Neural cell (in vitro differentiated cells): ENCODE results near the gene CABP4. TPM values are rescaled to one million over a fixed set of nuclear protein-coding genes. Genes with fewer than 3 reads are reported as not detected.

Experiments
- H2AFZ ChIP-seq: fragments of 200-600, 300-800 bp; sonication (generic), shearing (Covaris generic); 2 replicates; pipeline ENCODE4 v1.6.0; 2014; ENCODE audit warnings: low read depth, mild to moderate bottlenecking, antibody characterized with exemption, low read length, moderate library complexity
- H3F3A ChIP-seq: fragments of 200-600 bp; shearing (Covaris generic); 2 replicates; pipeline ENCODE4 v1.6.1; 2016; ENCODE audit warnings: mild to moderate bottlenecking, moderate library complexity, mixed read lengths, antibody characterized with exemption, low read length; ENCODE audit not compliant: insufficient read depth, poor library complexity, severe bottlenecking
- H3K27ac ChIP-seq: fragments of 200-600, 300-800 bp; sonication (generic), shearing (Covaris generic); 2 replicates; pipeline ENCODE4 v1.5.1; 2014; ENCODE audit warnings: mild to moderate bottlenecking, low read length, moderate library complexity
- H3K27me3 ChIP-seq: fragments of 300-800, 200-600 bp; sonication (generic), shearing (Covaris generic); 2 replicates; pipeline ENCODE4 v1.6.0; 2014; ENCODE audit warnings: mild to moderate bottlenecking, low read depth, low read length, moderate library complexity; ENCODE audit not compliant: insufficient read depth
- H3K36me3 ChIP-seq: fragments of 300-800, 200-600 bp; sonication (generic), shearing (Covaris generic); 2 replicates; pipeline ENCODE4 v1.5.1; 2014; ENCODE audit warnings: mild to moderate bottlenecking, antibody characterized with exemption, low read length, moderate library complexity; ENCODE audit not compliant: insufficient read depth
- H3K4me2 ChIP-seq: fragments of 300-800, 200-600 bp; sonication (generic), shearing (Covaris generic); 2 replicates; pipeline ENCODE4 v1.6.0; 2014; ENCODE audit warnings: mild to moderate bottlenecking, low read length
- H3K4me3 ChIP-seq: fragments of 300-800, 200-600 bp; sonication (generic), shearing (Covaris generic); 2 replicates; pipeline ENCODE4 v1.5.1; 2014; ENCODE audit warnings: mild to moderate bottlenecking, low read length, moderate library complexity
- H3K79me2 ChIP-seq: fragments of 200-600 bp; shearing (Covaris generic); replicated peaks from 2 replicates; pipeline ENCODE4 v1.6.0; 2014; ENCODE audit warnings: mild to moderate bottlenecking, low read length, moderate library complexity; ENCODE audit not compliant: insufficient read depth
- H3K9ac ChIP-seq: fragments of 300-800, 200-600 bp; sonication (generic), shearing (Covaris generic); 2 replicates; pipeline ENCODE4 v1.6.1; 2016; ENCODE audit warnings: mild to moderate bottlenecking, low read length, mixed read lengths
- H3K9me2 ChIP-seq: fragments of 200-600 bp; shearing (Covaris generic); 2 replicates; pipeline ENCODE4 v1.6.1; 2016; ENCODE audit warnings: mild to moderate bottlenecking, low read length, mixed read lengths; ENCODE audit not compliant: insufficient read depth
- H3K9me3 ChIP-seq: fragments of 200-600, 300-800 bp; sonication (generic), shearing (Covaris generic); 2 replicates; pipeline ENCODE4 v1.6.1; 2016; ENCODE audit warnings: mild to moderate bottlenecking, mixed run types, low read length, moderate library complexity, mixed read lengths
- H4K20me1 ChIP-seq: fragments of 200-600 bp; shearing (Covaris generic); 2 replicates; pipeline ENCODE4 v1.6.1; 2016; ENCODE audit warnings: mild to moderate bottlenecking, mixed run types; ENCODE audit not compliant: insufficient read depth
- CTCF ChIP-seq: fragments of 450-650 bp; IDR thresholded peaks from 2 replicates; pipeline ENCODE4 v1.5.1; 2014; ENCODE audit warnings: antibody characterized with exemption, mild to moderate bottlenecking, moderate library complexity; ENCODE audit not compliant: poor library complexity, severe bottlenecking
- EP300 ChIP-seq: fragments of 450-650 bp; conservative IDR thresholded peaks from 2 replicates; pipeline ENCODE4 v1.6.1; 2014; ENCODE audit warnings: antibody characterized with exemption, mild to moderate bottlenecking, moderate library complexity; ENCODE audit not compliant: poor library complexity, severe bottlenecking
- EZH2 ChIP-seq: fragments of 200-600, 300-800 bp; shearing (Covaris generic), sonication (generic); IDR thresholded peaks from 2 replicates; pipeline ENCODE4 v1.6.1; 2014; ENCODE audit warnings: antibody characterized with exemption, low read length, borderline replicate concordance, mild to moderate bottlenecking; ENCODE audit not compliant: insufficient read depth, poor library complexity, severe bottlenecking
- MXI1 ChIP-seq: fragments of 450-650 bp; conservative IDR thresholded peaks from 2 replicates; pipeline ENCODE4 v1.6.1; 2014; ENCODE audit warnings: antibody characterized with exemption, mild to moderate bottlenecking; ENCODE audit not compliant: poor library complexity, severe bottlenecking
- POLR2AphosphoS5 ChIP-seq: IDR thresholded peaks from 2 replicates; pipeline ENCODE4 v1.6.1; 2012
- RAD21 ChIP-seq: fragments of 450-650 bp; conservative IDR thresholded peaks from 2 replicates; pipeline ENCODE4 v1.6.1; 2014; ENCODE audit warnings: antibody characterized with exemption, mild to moderate bottlenecking, moderate library complexity
- SMC3 ChIP-seq: fragments of 450-650 bp; conservative IDR thresholded peaks from 2 replicates; pipeline ENCODE4 v1.6.1; 2014; ENCODE audit warnings: antibody characterized with exemption, mild to moderate bottlenecking, moderate library complexity; ENCODE audit not compliant: poor library complexity
- TAF1 ChIP-seq: IDR thresholded peaks from 2 replicates; pipeline ENCODE4 v1.6.1; 2012; ENCODE audit warnings: low read depth
- polyA plus RNA-seq: library from polyadenylated mRNA; depleted of rRNA; stranded (reverse); fragments of >200 nt; gene quantifications from 2 replicates; pipeline ENCODE4 v1.2.3, GENCODE V29; 2014
- TF ChIP-seq, protein P1 (sequence below): IDR thresholded peaks from 2 replicates; pipeline ENCODE4 v1.6.1; 2012; ENCODE audit warnings: borderline replicate concordance

Gene CABP4
- polyA plus RNA-seq, 1 donor from 2014 or later, result not detected

DNA sequence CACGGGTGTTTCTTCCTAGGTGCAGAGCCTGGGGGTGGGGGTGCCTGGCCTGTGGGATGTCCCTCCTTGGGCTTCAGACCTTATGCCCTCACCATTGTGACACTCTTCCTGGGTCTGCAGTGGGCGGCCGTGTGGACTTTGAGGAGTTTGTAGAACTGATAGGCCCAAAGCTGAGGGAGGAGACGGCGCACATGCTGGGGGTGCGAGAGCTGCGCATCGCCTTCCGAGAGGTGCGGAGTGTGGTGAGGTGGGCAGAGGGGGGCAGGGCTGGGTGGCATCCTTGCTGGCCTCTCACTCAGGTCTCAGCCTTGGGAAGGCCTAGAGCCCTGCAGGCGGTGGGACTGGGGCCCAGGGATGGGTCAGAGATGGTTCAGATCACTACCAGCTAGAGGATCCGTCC is 2.3 kb downstream of the CABP4 start:
- Histone ChIP-seq H3K4me2 (no peak overlapping the region), H3K9me2 (no peaks in the 10 kb centered on the region), H3K9ac (no peak overlapping the region), H3K4me3 (no peak overlapping the region), H3K9me3 (no peaks in the 10 kb centered on the region), H3K79me2 (no peaks in the 10 kb centered on the region), H2AFZ (no peak overlapping the region), H4K20me1 (no peaks in the 10 kb centered on the region), H3K36me3 (no peaks in the 10 kb centered on the region), H3K27me3 (no peaks in the 10 kb centered on the region), H3K27ac (no peak overlapping the region), H3F3A (no peaks in the 10 kb centered on the region)
- TF ChIP-seq POLR2AphosphoS5, result no peak
- no peak for TF ChIP-seq SMC3
- TF ChIP-seq RAD21, result no peak
- TF ChIP-seq TAF1, result no peak
- TF ChIP-seq CTCF, result no peak

DNA sequence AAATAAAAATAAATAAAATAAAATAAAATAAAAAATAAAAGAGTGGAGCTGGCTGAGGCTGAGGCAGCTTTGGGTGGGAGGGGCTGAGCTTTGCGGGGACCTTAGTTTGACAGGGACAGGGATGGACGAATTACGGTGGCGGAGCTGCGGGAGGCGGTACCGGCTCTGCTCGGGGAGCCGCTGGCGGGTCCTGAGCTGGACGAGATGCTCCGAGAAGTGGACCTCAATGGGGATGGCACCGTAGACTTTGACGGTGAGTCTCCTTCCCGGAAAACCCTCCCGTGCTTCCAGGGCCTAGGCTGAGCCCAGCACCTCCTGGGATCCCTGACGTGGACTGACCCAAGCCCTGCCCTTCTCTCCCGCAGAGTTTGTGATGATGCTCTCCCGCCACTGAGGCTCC is 3.1 kb downstream of the CABP4 start:
- TF ChIP-seq EZH2 (no peak), TAF1 (no peak), SMC3 (no peak), MXI1 (no peak), POLR2AphosphoS5 (no peak), RAD21 (no peak), CTCF (no peak), EP300 (no peak)
- TF ChIP-seq, protein P1, sequence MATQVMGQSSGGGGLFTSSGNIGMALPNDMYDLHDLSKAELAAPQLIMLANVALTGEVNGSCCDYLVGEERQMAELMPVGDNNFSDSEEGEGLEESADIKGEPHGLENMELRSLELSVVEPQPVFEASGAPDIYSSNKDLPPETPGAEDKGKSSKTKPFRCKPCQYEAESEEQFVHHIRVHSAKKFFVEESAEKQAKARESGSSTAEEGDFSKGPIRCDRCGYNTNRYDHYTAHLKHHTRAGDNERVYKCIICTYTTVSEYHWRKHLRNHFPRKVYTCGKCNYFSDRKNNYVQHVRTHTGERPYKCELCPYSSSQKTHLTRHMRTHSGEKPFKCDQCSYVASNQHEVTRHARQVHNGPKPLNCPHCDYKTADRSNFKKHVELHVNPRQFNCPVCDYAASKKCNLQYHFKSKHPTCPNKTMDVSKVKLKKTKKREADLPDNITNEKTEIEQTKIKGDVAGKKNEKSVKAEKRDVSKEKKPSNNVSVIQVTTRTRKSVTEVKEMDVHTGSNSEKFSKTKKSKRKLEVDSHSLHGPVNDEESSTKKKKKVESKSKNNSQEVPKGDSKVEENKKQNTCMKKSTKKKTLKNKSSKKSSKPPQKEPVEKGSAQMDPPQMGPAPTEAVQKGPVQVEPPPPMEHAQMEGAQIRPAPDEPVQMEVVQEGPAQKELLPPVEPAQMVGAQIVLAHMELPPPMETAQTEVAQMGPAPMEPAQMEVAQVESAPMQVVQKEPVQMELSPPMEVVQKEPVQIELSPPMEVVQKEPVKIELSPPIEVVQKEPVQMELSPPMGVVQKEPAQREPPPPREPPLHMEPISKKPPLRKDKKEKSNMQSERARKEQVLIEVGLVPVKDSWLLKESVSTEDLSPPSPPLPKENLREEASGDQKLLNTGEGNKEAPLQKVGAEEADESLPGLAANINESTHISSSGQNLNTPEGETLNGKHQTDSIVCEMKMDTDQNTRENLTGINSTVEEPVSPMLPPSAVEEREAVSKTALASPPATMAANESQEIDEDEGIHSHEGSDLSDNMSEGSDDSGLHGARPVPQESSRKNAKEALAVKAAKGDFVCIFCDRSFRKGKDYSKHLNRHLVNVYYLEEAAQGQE, result no peak
- Histone ChIP-seq H3K27ac (no peak overlapping the region), H4K20me1 (no peaks in the 10 kb centered on the region), H3K9me2 (no peaks in the 10 kb centered on the region), H3K9ac (no peak overlapping the region), H2AFZ (no peak overlapping the region), H3K79me2 (no peaks in the 10 kb centered on the region), H3K27me3 (no peaks in the 10 kb centered on the region), H3K36me3 (no peaks in the 10 kb centered on the region), H3F3A (no peaks in the 10 kb centered on the region), H3K4me3 (no peak overlapping the region), H3K4me2 (no peak overlapping the region), H3K9me3 (no peaks in the 10 kb centered on the region)
